ENCODE results near the gene BRD9.

The BRD9 gene

GRCh38 chr5:859798-860296 lies 32.8 kb downstream of the BRD9 start:
- Histone ChIP-seq H3K4me3 (replicated peaks; ENCODE audit: low read depth, low read length) (no peak overlapping the region), H3K36me3 (ENCODE audit: control insufficient read depth, insufficient read depth, low read length) (peaks cover 18% of the 10 kb centered on the region), H3K27me3 (replicated peaks; ENCODE audit: control insufficient read depth, insufficient read depth, low read length) (no peaks in the 10 kb centered on the region)
- no peak for DNase-seq (ENCODE audit: extremely low read depth, insufficient read length)
- TF ChIP-seq, protein P1, sequence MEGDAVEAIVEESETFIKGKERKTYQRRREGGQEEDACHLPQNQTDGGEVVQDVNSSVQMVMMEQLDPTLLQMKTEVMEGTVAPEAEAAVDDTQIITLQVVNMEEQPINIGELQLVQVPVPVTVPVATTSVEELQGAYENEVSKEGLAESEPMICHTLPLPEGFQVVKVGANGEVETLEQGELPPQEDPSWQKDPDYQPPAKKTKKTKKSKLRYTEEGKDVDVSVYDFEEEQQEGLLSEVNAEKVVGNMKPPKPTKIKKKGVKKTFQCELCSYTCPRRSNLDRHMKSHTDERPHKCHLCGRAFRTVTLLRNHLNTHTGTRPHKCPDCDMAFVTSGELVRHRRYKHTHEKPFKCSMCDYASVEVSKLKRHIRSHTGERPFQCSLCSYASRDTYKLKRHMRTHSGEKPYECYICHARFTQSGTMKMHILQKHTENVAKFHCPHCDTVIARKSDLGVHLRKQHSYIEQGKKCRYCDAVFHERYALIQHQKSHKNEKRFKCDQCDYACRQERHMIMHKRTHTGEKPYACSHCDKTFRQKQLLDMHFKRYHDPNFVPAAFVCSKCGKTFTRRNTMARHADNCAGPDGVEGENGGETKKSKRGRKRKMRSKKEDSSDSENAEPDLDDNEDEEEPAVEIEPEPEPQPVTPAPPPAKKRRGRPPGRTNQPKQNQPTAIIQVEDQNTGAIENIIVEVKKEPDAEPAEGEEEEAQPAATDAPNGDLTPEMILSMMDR (IDR thresholded peaks at IDR 0.05; ENCODE audit: insufficient read depth, low read length, poor library complexity, severe bottlenecking) = no peak

- TF ChIP-seq, protein P1 (IDR thresholded peaks at IDR 0.05; ENCODE audit: insufficient read depth, low read length, poor library complexity, severe bottlenecking) = no peak
- H3K27me3 ChIP-seq (replicated peaks; ENCODE audit: control insufficient read depth, insufficient read depth, low read length) = no peaks in the 10 kb centered on the region
- H3K36me3 ChIP-seq (ENCODE audit: control insufficient read depth, insufficient read depth, low read length) = peaks cover 13% of the 10 kb centered on the region
Observed at GRCh38 chr5:859391-859790, 33.2 kb downstream of the BRD9 start.

DNA sequence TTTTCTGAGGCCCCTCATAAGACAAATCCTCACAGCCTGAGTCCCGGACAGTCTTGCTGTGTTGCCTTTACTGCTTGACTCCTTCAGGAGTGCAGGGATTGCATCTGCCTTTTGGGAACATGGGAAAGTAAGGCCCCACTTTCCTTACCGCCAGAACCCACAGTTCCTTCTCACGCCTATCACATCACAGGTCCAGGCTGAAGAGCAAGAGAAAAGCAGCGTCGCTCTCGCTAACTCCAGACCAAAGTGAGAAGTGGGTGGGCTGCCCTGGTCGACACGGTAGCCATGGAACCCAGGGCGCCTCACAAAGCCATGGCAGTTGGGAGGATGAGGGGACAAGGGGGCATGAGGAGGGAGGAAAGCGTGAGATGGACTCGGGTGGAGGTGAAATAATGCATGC lies 33.9 kb downstream of the BRD9 start:
- no peaks in the 10 kb centered on the region for H3K27me3 ChIP-seq (replicated peaks; ENCODE audit: control insufficient read depth, insufficient read depth, low read length)
- peaks cover 12% of the 10 kb centered on the region for H3K36me3 ChIP-seq (ENCODE audit: control insufficient read depth, insufficient read depth, low read length)
- H3K4me3 ChIP-seq (replicated peaks; ENCODE audit: low read depth, low read length) = no peak overlapping the region
- TF ChIP-seq, protein P1 (IDR thresholded peaks at IDR 0.05; ENCODE audit: insufficient read depth, low read length, poor library complexity, severe bottlenecking) = no peak
- no peak for DNase-seq (ENCODE audit: extremely low read depth, insufficient read length)

More at GRCh38 chr5:859391-859790, 33.2 kb downstream of the BRD9 start:
- no peak for DNase-seq (ENCODE audit: extremely low read depth, insufficient read length)
- H3K4me3 ChIP-seq (replicated peaks; ENCODE audit: low read depth, low read length) = no peak overlapping the region

DNA sequence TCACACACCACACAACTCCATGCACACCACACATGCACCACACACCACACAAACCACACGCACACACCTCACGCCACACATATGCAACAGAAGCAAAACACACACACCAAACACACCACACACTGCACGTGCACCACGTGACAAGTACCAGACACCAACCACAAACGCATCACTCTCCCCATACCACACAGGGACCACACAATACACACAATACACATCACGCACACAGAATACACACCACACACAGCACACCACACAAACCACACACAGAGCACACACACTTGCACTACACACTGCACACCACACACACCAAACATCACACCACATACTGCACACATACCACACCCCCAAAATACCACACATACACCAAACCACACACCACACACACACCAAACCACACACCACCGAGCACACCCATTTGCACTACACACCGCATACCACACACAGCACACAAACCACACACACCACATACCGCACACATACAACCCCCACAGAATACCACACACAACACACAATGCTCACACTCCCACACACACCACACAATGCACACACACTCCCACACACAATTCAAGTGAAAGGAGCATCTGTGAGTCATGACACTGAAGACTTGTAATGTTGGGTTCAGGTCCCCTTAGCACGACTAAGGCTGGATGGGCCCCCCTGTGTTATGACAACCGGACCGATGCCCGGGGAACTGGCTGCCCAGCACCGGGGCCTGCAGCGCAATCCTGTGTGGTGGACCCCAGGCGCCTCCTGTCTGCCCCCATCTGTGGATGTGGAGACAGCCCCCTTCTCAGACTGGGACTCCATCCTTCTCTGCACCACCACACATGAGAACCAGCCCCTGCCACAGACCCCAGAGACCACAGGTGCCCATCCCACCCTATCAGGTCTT lies 35.8 kb downstream of the BRD9 start:
- peaks cover 3% of the 10 kb centered on the region for H3K36me3 ChIP-seq (ENCODE audit: control insufficient read depth, insufficient read depth, low read length)
- no peak overlapping the region for H3K4me3 ChIP-seq (replicated peaks; ENCODE audit: low read depth, low read length)
- TF ChIP-seq, protein P1 (IDR thresholded peaks at IDR 0.05; ENCODE audit: insufficient read depth, low read length, poor library complexity, severe bottlenecking) = no peak
- H3K27me3 ChIP-seq (replicated peaks; ENCODE audit: control insufficient read depth, insufficient read depth, low read length) = no peaks in the 10 kb centered on the region
- DNase-seq (ENCODE audit: extremely low read depth, insufficient read length) = no peak

DNA sequence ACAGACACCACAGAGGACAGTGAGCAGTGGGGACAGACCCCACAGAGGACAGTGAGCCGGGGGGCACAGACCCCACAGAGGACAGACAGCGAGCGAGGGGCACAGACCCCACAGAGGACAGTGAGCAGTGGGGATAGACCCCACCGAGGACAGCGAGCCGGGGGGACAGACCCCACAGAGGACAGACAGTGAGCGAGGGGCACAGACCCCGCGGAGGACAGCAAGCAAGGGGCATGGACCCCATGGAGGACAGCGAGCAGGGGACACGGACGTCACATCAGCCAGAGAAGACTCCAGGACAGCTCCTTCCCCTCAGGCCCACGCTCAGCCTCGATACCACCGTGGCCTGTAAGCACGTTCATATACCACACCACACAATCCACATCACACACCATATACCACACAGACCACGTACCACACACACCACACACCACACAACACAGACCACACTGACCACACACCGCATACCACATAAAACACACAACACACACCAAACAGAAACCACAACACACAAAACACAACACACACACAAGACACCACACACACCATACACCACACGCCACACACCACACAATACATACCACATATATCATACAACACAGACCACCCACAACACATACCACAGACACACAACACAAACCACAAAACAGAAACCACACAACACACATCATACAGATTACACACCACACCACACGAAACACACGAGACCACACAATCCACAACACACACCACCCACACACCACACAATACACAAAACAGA lies 36.6 kb downstream of the BRD9 start:
- TF ChIP-seq, protein P1 (IDR thresholded peaks at IDR 0.05; ENCODE audit: insufficient read depth, low read length, poor library complexity, severe bottlenecking) = no peak
- Histone ChIP-seq H3K27me3 (replicated peaks; ENCODE audit: control insufficient read depth, insufficient read depth, low read length) (no peaks in the 10 kb centered on the region), H3K4me3 (replicated peaks; ENCODE audit: low read depth, low read length) (no peak overlapping the region), H3K36me3 (ENCODE audit: control insufficient read depth, insufficient read depth, low read length) (peaks cover 1% of the 10 kb centered on the region; the same call in 1 of the 2 replicates)
- DNase-seq (ENCODE audit: extremely low read depth, insufficient read length) = no peak

All from GM06990 (cell line).